Esophagus squamous epithelium (tissue), 5 donors: ENCODE data around the gene ATP12A. TPM values are rescaled to one million over a fixed set of nuclear protein-coding genes. Genes with fewer than 3 reads are reported as not detected.

Experiments used
- DNase-seq: peaks from one replicate; lab custom pipeline; 2025; lab: John Stamatoyannopoulos, UW
- H3K27ac ChIP-seq, 4 donors: fragments of 200-600 bp; sonication (generic); one replicate each; pipeline ENCODE4 v1.5.1; 2016 to 2019; ENCODE audit warnings: mild to moderate bottlenecking in 1 of 4
- H3K27me3 ChIP-seq, 4 donors: fragments of 200-600 bp; sonication (generic); 1 replicate in 3 of 4; 2 replicates in 1 of 4; pipeline versions ENCODE4 v1.5.1 to v1.6.0; 2017 to 2021; ENCODE audit warnings: antibody characterized with exemption in 1 of 4
- H3K36me3 ChIP-seq, 3 donors: fragments of 200-600 bp; sonication (generic); one replicate each; pipeline ENCODE4 v1.5.1; 2016 to 2019
- H3K4me1 ChIP-seq, 3 donors: fragments of 200-600 bp; sonication (generic); one replicate each; pipeline ENCODE4 v1.5.1; 2017 to 2019
- H3K4me3 ChIP-seq, 4 donors: fragments of 200-600 bp; sonication (generic); 1 replicate in 3 of 4; 2 replicates in 1 of 4; pipeline ENCODE4 v1.5.1; 2016 to 2019; ENCODE audit warnings: mild to moderate bottlenecking in 2 of 4, moderate library complexity in 1 of 4
- H3K9me3 ChIP-seq, 3 donors: fragments of 200-600 bp; sonication (generic); one replicate each; pipeline ENCODE4 v1.5.1; 2016 to 2019
- CTCF ChIP-seq, 6 experiments: fragments of 450-650 bp in 4 of 6; fragments of 200-600 bp in 2 of 6; sonication (generic) in 2 of 6; IDR thresholded peaks; one replicate each; pipeline ENCODE4 v1.5.1; 2016 to 2019; ENCODE audit warnings: antibody characterized with exemption in 6 of 6, mild to moderate bottlenecking in 4 of 6, moderate library complexity in 4 of 6
- POLR2A ChIP-seq, 4 donors: fragments of 450-650 bp; IDR thresholded peaks; one replicate each; pipeline ENCODE4 v1.6.1; 2017; ENCODE audit warnings: antibody characterized with exemption in 4 of 4, mild to moderate bottlenecking in 4 of 4, moderate library complexity in 3 of 4
- WGBS, 2 donors: methylation state at CpG; one replicate each; pipeline ENCODE4 v1.1.5; 2018; 5-methylcytosine and 5-hydroxymethylcytosine counted together
- intact Hi-C: fragments of 100-400 bp; cut with DNase I; formaldehyde crosslinking; loops from one replicate; pipeline ENCODE4 v1.15.0; 2022
- total RNA-seq, 4 donors: library from RNA; depleted of rRNA; stranded (reverse); fragments of >200 nt; gene quantifications; one replicate each; pipeline ENCODE4 v1.1.0, GENCODE V29; 2016
- donor health status: DM: yes; HTN: yes; CAD: no.

Gene ATP12A
- total RNA-seq, 4 donors from 2014 or later = 0.31 to 2.9 (median 2.4) TPM

GRCh38 chr13:24636776-24637175 is 43.4 kb upstream of the ATP12A start:
- no peaks in the 10 kb centered on the region for H3K36me3 ChIP-seq
- H3K4me1 ChIP-seq = peaks cover 0 to under 1% (median 0%) of the 10 kb centered on the region in 3 donors
- DNase-seq = no peak
- WGBS, 2 donors = 86 to 93% methylated on average over 1 to 7 of the region's 8 CpGs
- TF ChIP-seq POLR2A (IDR thresholded peaks at IDR 0.05) (no peak), CTCF (IDR thresholded peaks at IDR 0.05) (no peak)
- intact Hi-C loops = no loop called here
- H3K9me3 ChIP-seq = no peaks in the 10 kb centered on the region
- H3K4me3 ChIP-seq = no peak overlapping the region
- H3K27me3 ChIP-seq = peaks cover 0 to 8% (median 0%) of the 10 kb centered on the region in 4 donors
- H3K27ac ChIP-seq = no peak overlapping the region

DNA sequence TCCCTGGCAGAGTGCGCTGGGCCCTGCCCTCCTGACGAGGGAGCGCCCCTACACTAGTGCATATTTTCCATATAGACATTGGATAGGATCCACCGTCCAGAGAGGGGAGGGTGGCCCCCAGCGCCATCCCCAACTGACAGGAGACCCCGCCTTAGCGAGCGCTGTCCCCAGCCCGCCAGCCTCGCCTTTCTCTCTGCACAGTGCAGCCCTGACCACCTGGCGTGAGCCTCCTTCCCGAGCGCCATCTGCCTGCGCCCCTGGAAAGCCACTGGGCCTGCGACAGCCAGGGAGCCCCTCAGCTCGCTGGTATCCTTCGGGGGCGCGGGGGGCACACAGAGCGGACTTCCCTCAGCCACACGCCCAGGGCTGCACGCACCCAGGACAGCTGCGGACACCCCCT is 42.1 kb upstream of the ATP12A start:
- TF ChIP-seq POLR2A (IDR thresholded peaks at IDR 0.05) (no peak), CTCF (IDR thresholded peaks at IDR 0.05) (no peak)
- 53% methylated on average over 6 of the region's 23 CpGs; no CpG with 5 or more reads in 1 of the 2 donors for WGBS, 2 donors
- Histone ChIP-seq H3K27ac (no peak overlapping the region), H3K9me3 (no peaks in the 10 kb centered on the region), H3K36me3 (no peaks in the 10 kb centered on the region), H3K27me3 (peaks cover 0 to 8% (median 0%) of the 10 kb centered on the region in 4 donors), H3K4me1 (no peaks in the 10 kb centered on the region), H3K4me3 (no peak overlapping the region)
- DNase-seq = no peak
- intact Hi-C loops = no loop called here

GRCh38 chr13:24640752-24641151 is 39.5 kb upstream of the ATP12A start:
- Histone ChIP-seq H3K27ac (no peak overlapping the region), H3K27me3 (peaks cover 0 to 8% (median 0%) of the 10 kb centered on the region in 4 donors), H3K4me3 (no peak overlapping the region), H3K36me3 (no peaks in the 10 kb centered on the region), H3K9me3 (no peaks in the 10 kb centered on the region), H3K4me1 (no peaks in the 10 kb centered on the region)
- WGBS, 2 donors = 83 to 94% methylated on average over 3 to 4 of the region's 4 CpGs
- intact Hi-C loops = no loop called here
- TF ChIP-seq POLR2A (IDR thresholded peaks at IDR 0.05) = no peak
- TF ChIP-seq CTCF (IDR thresholded peaks at IDR 0.05) = no peak
- DNase-seq = no peak

- 77 to 81% methylated on average over 6 of the region's 6 CpGs for WGBS, 2 donors
- no peaks in the 10 kb centered on the region for H3K9me3 ChIP-seq
- intact Hi-C loops = no loop called here
- no peaks in the 10 kb centered on the region for H3K4me1 ChIP-seq
- DNase-seq = no peak
- TF ChIP-seq CTCF (IDR thresholded peaks at IDR 0.05) (no peak), POLR2A (IDR thresholded peaks at IDR 0.05) (no peak)
- no peak overlapping the region for H3K27ac ChIP-seq
- H3K4me3 ChIP-seq = no peak overlapping the region
- no peaks in the 10 kb centered on the region for H3K36me3 ChIP-seq
- peaks cover 0 to 8% (median 0%) of the 10 kb centered on the region in 4 donors for H3K27me3 ChIP-seq
Observed at GRCh38 chr13:24642219-24642618, 38.0 kb upstream of the ATP12A start.

- Histone ChIP-seq H3K4me3 (no peak overlapping the region), H3K27ac (no peak overlapping the region), H3K36me3 (no peaks in the 10 kb centered on the region), H3K27me3 (no peaks in the 10 kb centered on the region), H3K4me1 (no peaks in the 10 kb centered on the region), H3K9me3 (no peaks in the 10 kb centered on the region)
- no peak for DNase-seq
- intact Hi-C loops = no loop called here
- 71 to 90% methylated on average over 1 of the region's 1 CpG for WGBS, 2 donors
- no peak for TF ChIP-seq CTCF (IDR thresholded peaks at IDR 0.05)
- TF ChIP-seq POLR2A (IDR thresholded peaks at IDR 0.05) = no peak
Observed at GRCh38 chr13:24644036-24644435, 36.2 kb upstream of the ATP12A start.
